Panc1 (cell line): ENCODE results near the gene OVOL2. TPM values are rescaled to one million over a fixed set of nuclear protein-coding genes. Genes with fewer than 3 reads are reported as not detected.
"Not testable (repeated sequence)": the region's sequence is repeated elsewhere in the genome, so short reads cannot be mapped to it uniquely, and the experiment has no call there.

ENCODE experiments used
- ATAC-seq: fragments of 200-7000 bp; cut with Tn5 transposase; 2 replicates; pipeline ENCODE4 v1.9.1; 2020; ENCODE audit warnings: mild to moderate bottlenecking, moderate library complexity
- BruUV-seq: library from RNA; stranded (reverse); fragments of 400-500 nt; replicated peaks from 2 replicates; lab custom pipeline; 2021; lab: Mats Ljungman, UMichigan
- CTCF ChIA-PET: fragments of 300-600 bp; sonication (Branson Sonifier 250); formaldehyde crosslinking; loops from one replicate; lab custom pipeline; 2022; ENCODE audit warnings: antibody characterized with exemption; lab: Charles Lee
- POLR2A ChIA-PET: fragments of 300-600 bp; sonication (Branson Sonifier 250); formaldehyde crosslinking; loops from one replicate; lab custom pipeline; 2022; ENCODE audit warnings: antibody characterized with exemption; lab: Charles Lee
- DNase-seq: peaks from one replicate; pipeline ENCODE4 v3.0.0-alpha.2; 2010; ENCODE audit warnings: low read depth, low spot score
- H3K27ac ChIP-seq: 2 replicates; pipeline ENCODE4 v1.5.1; 2011; ENCODE audit warnings: mild to moderate bottlenecking, low read length, inconsistent platforms
- H3K27me3 ChIP-seq: fragments of 200-500 bp; sonication (Bioruptor generic); 2 replicates; pipeline ENCODE4 v1.6.0; 2014; ENCODE audit warnings: low read length, inconsistent platforms; ENCODE audit not compliant: control insufficient read depth, insufficient read depth
- H3K36me3 ChIP-seq: fragments of 200-500 bp; sonication (Bioruptor generic); 2 replicates; pipeline ENCODE4 v1.5.1; 2014; ENCODE audit warnings: inconsistent platforms, mild to moderate bottlenecking, low read length, moderate library complexity; ENCODE audit not compliant: control insufficient read depth, insufficient read depth
- H3K4me1 ChIP-seq: 2 replicates; pipeline ENCODE4 v1.5.1; 2011; ENCODE audit warnings: inconsistent platforms, mild to moderate bottlenecking, low read length, moderate library complexity; ENCODE audit not compliant: control insufficient read depth, insufficient read depth
- H3K4me3 ChIP-seq, 2 experiments: 2 replicates each; pipeline ENCODE4 v1.5.1; 2011 to 2012; ENCODE audit warnings: low read depth in 2 of 2, low read length in 2 of 2, mild to moderate bottlenecking in 2 of 2, inconsistent platforms in 1 of 2, moderate library complexity in 1 of 2
- H3K9me3 ChIP-seq: fragments of 200-500 bp; sonication (Bioruptor generic); 2 replicates; pipeline ENCODE4 v1.5.1; 2014; ENCODE audit warnings: low read depth, mild to moderate bottlenecking, inconsistent platforms, low read length, moderate library complexity; ENCODE audit not compliant: control insufficient read depth, insufficient read depth
- CTCF ChIP-seq: fragments of 450-650 bp; IDR thresholded peaks from 2 replicates; pipeline ENCODE4 v1.5.1; 2017; ENCODE audit warnings: mild to moderate bottlenecking
- POLR2AphosphoS5 ChIP-seq: IDR thresholded peaks from 2 replicates; pipeline ENCODE4 v1.6.1; 2012; ENCODE audit warnings: mild to moderate bottlenecking, low read depth, low read length, moderate library complexity
- REST ChIP-seq, 2 experiments: IDR thresholded peaks; 2 replicates each; pipeline ENCODE4 v1.6.1; 2011 to 2012; ENCODE audit warnings: low read depth in 2 of 2, control low read depth in 1 of 2, low read length in 1 of 2, mild to moderate bottlenecking in 1 of 2, moderate library complexity in 1 of 2; ENCODE audit not compliant: insufficient read depth in 1 of 2
- SIN3A ChIP-seq: IDR thresholded peaks from 2 replicates; pipeline ENCODE4 v1.6.1; 2012; ENCODE audit warnings: low read depth, mild to moderate bottlenecking, low read length, moderate library complexity, borderline replicate concordance; ENCODE audit not compliant: insufficient read depth
- TCF7L2 ChIP-seq: IDR thresholded peaks from 2 replicates; pipeline ENCODE4 v1.6.1; 2011; ENCODE audit warnings: mild to moderate bottlenecking, low read depth, low read length, inconsistent platforms
- in situ Hi-C: cut with HindIII; loops from 2 replicates; pipeline ENCODE4 v1.10.0; 2016; ENCODE audit warnings: low sequenced_read_pairs, low pct_unique_long_range_greater_than_20kb
- intact Hi-C: fragments of 100-400 bp; cut with micrococcal nuclease; formaldehyde crosslinking; loops from one replicate; pipeline ENCODE4 v1.10.0; 2022; ENCODE audit not compliant: unreplicated experiment
- total RNA-seq: library from RNA; stranded (reverse); gene quantifications from one replicate; pipeline ENCODE4 v1.2.1, GENCODE V29; 2021; ENCODE audit not compliant: unreplicated experiment

OVOL2 gene
- total RNA-seq, 1 experiment from 2014 or later: 0.77 TPM

GRCh38 chr20:18090477-18090876 lies 32.8 kb upstream of the OVOL2 start:
- intact Hi-C loops (no loop called here), in situ Hi-C loops (no loop called here)
- no peaks in the 10 kb centered on the region for H3K9me3 ChIP-seq
- H3K27ac ChIP-seq: no peak overlapping the region
- no peaks in the 10 kb centered on the region for H3K36me3 ChIP-seq
- H3K4me1 ChIP-seq: no peaks in the 10 kb centered on the region
- DNase-seq (no peak), ATAC-seq (no peak)
- ChIA-PET POLR2A (no interaction called here), CTCF (interaction anchor here (0.6 kb wide), 1 partner anchor 103 kb away, joined by 3 read pairs; no protein-coding TSS in a partner anchor)
- H3K4me3 ChIP-seq: no peak overlapping the region
- BruUV-seq: no TSS peak
- H3K27me3 ChIP-seq: no peaks in the 10 kb centered on the region
- no peak for TF ChIP-seq TCF7L2
- no peak for TF ChIP-seq POLR2AphosphoS5
- no peak for TF ChIP-seq SIN3A
- no peak for TF ChIP-seq CTCF
- TF ChIP-seq REST (IDR thresholded peaks at IDR 0.05; ENCODE audit: insufficient read depth in 1 of 2, low read depth in 2 of 2, low read length in 1 of 2): no peak

GRCh38 chr20:18090044-18090443 lies 32.3 kb upstream of the OVOL2 start:
- Histone ChIP-seq H3K27ac (no peak overlapping the region), H3K4me1 (no peaks in the 10 kb centered on the region), H3K36me3 (no peaks in the 10 kb centered on the region), H3K27me3 (no peaks in the 10 kb centered on the region), H3K9me3 (no peaks in the 10 kb centered on the region), H3K4me3 (no peak overlapping the region)
- in situ Hi-C loops (no loop called here), intact Hi-C loops (no loop called here)
- TF ChIP-seq POLR2AphosphoS5 (no peak), TCF7L2 (no peak), SIN3A (no peak)
- BruUV-seq: no TSS peak
- ChIA-PET CTCF (interaction anchor here (0.6 kb wide), 1 partner anchor 103 kb away, joined by 3 read pairs; no protein-coding TSS in a partner anchor), POLR2A (no interaction called here)
- no peak for ATAC-seq
- DNase-seq: no peak

DNA sequence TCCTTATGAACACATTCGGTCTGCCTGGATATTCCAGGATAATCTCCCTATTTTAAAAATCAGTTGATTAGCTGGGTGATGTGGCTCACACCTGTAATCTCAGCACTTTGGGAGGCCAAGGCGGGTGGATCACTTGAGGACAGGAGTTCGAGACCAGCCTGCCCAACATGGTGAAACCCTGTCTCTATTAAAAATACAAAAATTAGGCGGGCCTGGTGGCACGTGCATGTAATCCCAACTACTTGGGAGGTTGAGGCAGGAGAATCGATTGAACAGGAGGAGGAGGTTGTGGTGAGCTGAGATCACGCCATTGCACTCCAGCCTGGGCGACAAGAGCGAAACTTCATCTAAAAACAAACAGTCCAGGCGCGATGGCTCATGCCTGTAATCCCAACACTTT lies 31.1 kb upstream of the OVOL2 start:
- BruUV-seq, H3K27me3 ChIP-seq, CTCF ChIA-PET, in situ Hi-C loops, H3K36me3 ChIP-seq, intact Hi-C loops, POLR2A ChIA-PET, ATAC-seq, H3K4me1 ChIP-seq, H3K9me3 ChIP-seq, H3K4me3 ChIP-seq, DNase-seq, H3K27ac ChIP-seq: not testable (repeated sequence)

DNA sequence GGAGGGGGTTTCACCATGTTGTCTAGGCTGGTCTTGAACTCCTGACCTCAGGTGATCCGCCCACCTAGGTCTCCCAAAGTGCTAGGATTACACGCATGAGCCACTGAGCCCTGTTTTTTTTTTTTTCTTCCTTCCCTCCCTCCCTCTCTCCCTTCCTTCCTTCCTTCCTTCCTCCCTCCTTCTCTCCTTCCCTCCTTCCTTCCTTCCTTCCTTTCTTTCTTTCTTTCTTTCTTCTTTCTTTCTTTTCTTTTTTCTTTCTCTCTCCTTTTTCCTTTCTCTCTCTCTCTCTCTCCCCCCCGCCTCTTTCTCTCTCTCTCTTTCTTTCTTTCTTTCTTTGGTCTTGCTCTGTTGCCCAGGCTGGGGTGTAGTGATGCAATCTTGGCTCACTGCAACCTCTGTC lies 30.6 kb upstream of the OVOL2 start:
- CTCF ChIA-PET, H3K4me3 ChIP-seq, H3K27ac ChIP-seq, intact Hi-C loops, H3K4me1 ChIP-seq, H3K27me3 ChIP-seq, ATAC-seq, in situ Hi-C loops, BruUV-seq, DNase-seq, H3K9me3 ChIP-seq, H3K36me3 ChIP-seq: not testable (repeated sequence)
- POLR2A ChIA-PET: interaction anchor here (0.7 kb wide), 1 partner anchor 1372 kb away, joined by 5 read pairs; no protein-coding TSS in a partner anchor
